HepG2 (cell line): ENCODE measurements around the gene C17orf58. TPM values are rescaled to one million over a fixed set of nuclear protein-coding genes. Genes with fewer than 3 reads are reported as not detected.

ENCODE experiments used
- ATF4 ChIP-seq, 2 experiments: fragments of 450-650 bp in 1 of 2; sonication (generic) in 1 of 2; formaldehyde crosslinking; IDR thresholded peaks; 2 replicates each; pipeline versions ENCODE4 v1.5.0 to v1.8.0; 2020 to 2022; ENCODE audit warnings: mild to moderate bottlenecking in 1 of 2, missing genetic modification reagents in 1 of 2
- CSRNP2 ChIP-seq: sonication (generic); formaldehyde crosslinking; conservative IDR thresholded peaks from 2 replicates; pipeline ENCODE4 v1.8.0; 2022; ENCODE audit warnings: low read depth, missing genetic modification reagents
- FIP1L1 ChIP-seq: fragments of 200-400 bp; formaldehyde crosslinking; IDR thresholded peaks from 2 replicates; pipeline ENCODE4 v1.6.1; 2018; ENCODE audit warnings: low read depth, mild to moderate bottlenecking, low read length, moderate library complexity, borderline replicate concordance; ENCODE audit not compliant: insufficient read depth
- FOXO1 ChIP-seq: sonication (generic); formaldehyde crosslinking; IDR thresholded peaks from 2 replicates; pipeline ENCODE4 v1.4.0; 2020; ENCODE audit warnings: missing genetic modification reagents
- GABPA ChIP-seq, 2 experiments: IDR thresholded peaks; 2 replicates each; pipeline ENCODE4 v1.6.1; 2011 to 2016; ENCODE audit warnings: low read depth in 2 of 2, low read length in 1 of 2, missing biosample characterization in 1 of 2, missing genetic modification characterization in 1 of 2
- IKZF1 ChIP-seq: fragments of 450-650 bp; IDR thresholded peaks from 2 replicates; pipeline ENCODE4 v1.7.1; 2016
- NR2F2 ChIP-seq: IDR thresholded peaks from 2 replicates; pipeline ENCODE4 v1.6.1; 2012; ENCODE audit warnings: low read depth, inconsistent platforms, borderline replicate concordance
- PHF21A ChIP-seq: sonication (generic); formaldehyde crosslinking; IDR thresholded peaks from 2 replicates; pipeline ENCODE4 v1.5.0; 2020; ENCODE audit warnings: mild to moderate bottlenecking, missing genetic modification reagents
- PLRG1 ChIP-seq: fragments of 450-650 bp; conservative IDR thresholded peaks from 2 replicates; pipeline ENCODE4 v1.6.1; 2016
- RXRB ChIP-seq: IDR thresholded peaks from 2 replicates; pipeline ENCODE4 v1.6.1; 2016; ENCODE audit warnings: borderline replicate concordance, missing genetic modification reagents, missing compliant biosample characterization
- SCMH1 ChIP-seq: sonication (generic); formaldehyde crosslinking; IDR thresholded peaks from 2 replicates; pipeline ENCODE4 v1.9.0; 2021; ENCODE audit warnings: missing genetic modification reagents, mild to moderate bottlenecking, borderline replicate concordance
- ZNF343 ChIP-seq: sonication (generic); formaldehyde crosslinking; IDR thresholded peaks from 2 replicates; pipeline ENCODE4 v1.4.0; 2020; ENCODE audit warnings: mild to moderate bottlenecking, missing genetic modification reagents
- ZNF687 ChIP-seq: sonication (generic); formaldehyde crosslinking; IDR thresholded peaks from 2 replicates; pipeline ENCODE4 v1.5.1; 2020; ENCODE audit warnings: mild to moderate bottlenecking, missing genetic modification reagents, moderate library complexity
- polyA plus RNA-seq, 8 experiments: library from polyadenylated mRNA; depleted of rRNA in 3 of 8; stranded (reverse) in 7 of 8; unstranded in 1 of 8; fragments of >200 nt; fragmentation: Illumina TruSeq in 4 of 8; extraction: Trizol in 4 of 8; gene quantifications; 2 replicates each; pipeline versions ENCODE4 v1.2.1 to v1.2.3, GENCODE V29; 2011 to 2016; ENCODE audit warnings: low read depth in 4 of 8, missing spikeins in 1 of 8, mixed read lengths in 1 of 8; ENCODE audit not compliant: insufficient read depth in 1 of 8
- total RNA-seq, 5 experiments: library from RNA; depleted of rRNA; stranded (reverse); fragments of >200 nt; fragmentation: Illumina TruSeq; extraction: Trizol; gene quantifications; 2 replicates each; pipeline ENCODE4 v1.2.3, GENCODE V29; 2016; ENCODE audit warnings: low read depth in 1 of 5
- TF ChIP-seq, protein P1 (sequence below): sonication (generic); formaldehyde crosslinking; IDR thresholded peaks from 2 replicates; pipeline ENCODE4 v1.5.0; 2020; ENCODE audit warnings: missing genetic modification reagents
- TF ChIP-seq, protein P2 (sequence below): IDR thresholded peaks from 2 replicates; pipeline ENCODE4 v1.6.1; 2016; ENCODE audit warnings: missing biosample characterization, missing genetic modification reagents, low read depth
- TF ChIP-seq, protein P3 (sequence below): sonication (generic); formaldehyde crosslinking; IDR thresholded peaks from 2 replicates; pipeline ENCODE4 v1.8.0; 2022; ENCODE audit warnings: mild to moderate bottlenecking, missing genetic modification reagents, borderline replicate concordance

Gene C17orf58
- total and polyA plus RNA-seq, 2 of the 13 experiments (the other 11 are each of a cell fraction or from before 2014, with no cell fraction given), result 15.6 to 15.8 TPM

DNA sequence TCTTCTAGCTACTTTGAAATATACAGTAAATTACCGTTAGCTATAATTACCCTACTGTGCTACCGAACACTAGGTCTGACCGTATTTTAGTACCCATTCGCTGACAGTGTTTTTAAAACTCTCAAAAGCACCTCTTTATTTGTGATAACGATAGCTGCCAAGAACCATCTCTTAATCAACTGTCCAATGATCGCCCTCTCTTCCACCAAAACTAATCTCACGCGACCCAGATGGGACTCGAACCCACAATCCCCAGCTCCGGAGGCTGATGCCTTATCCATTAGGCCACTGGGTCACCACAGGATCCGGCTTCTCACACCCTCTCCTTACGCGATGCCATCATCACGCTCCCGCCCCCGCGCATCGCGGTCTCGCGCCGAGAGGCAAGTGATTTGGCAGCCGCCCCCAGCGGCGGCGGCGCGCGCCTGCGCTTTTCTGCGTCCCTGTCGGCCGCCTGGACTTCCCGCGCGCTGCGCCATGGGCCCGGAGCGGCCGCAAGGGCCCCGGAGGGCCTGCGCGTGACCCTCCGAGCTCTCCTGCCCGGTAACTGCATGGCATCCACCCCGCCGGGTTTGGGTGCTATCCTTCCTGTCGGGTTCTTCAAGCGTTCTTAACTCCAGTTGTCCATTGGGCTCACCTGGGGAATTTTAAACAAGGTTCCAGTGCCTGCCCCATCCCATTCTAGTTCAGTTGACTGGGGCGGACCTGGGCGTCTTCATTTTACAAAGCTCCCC lies 23.6 kb upstream of the C17orf58 start (continued):
- TF ChIP-seq ZNF687 (peak; percentile 99), NR2F2 (peak; percentile 82; the same call in 1 of the 2 replicates), FOXO1 (CRISPR knock-in tag) (peak; percentile 84), PHF21A (CRISPR knock-in tag) (peak; percentile 98), SCMH1 (no peak), RXRB (CRISPR knock-in tag) (peak; percentile 91), FIP1L1 (peak; percentile 83; the same call in 1 of the 2 replicates), PLRG1 (no peak), GABPA (IDR thresholded peaks at IDR 0.05; ENCODE audit: low read depth, low read length) (no peak), GABPA (CRISPR knock-in tag; IDR thresholded peaks at IDR 0.05; ENCODE audit: low read depth) (peak; percentile 59), IKZF1 (no peak), CSRNP2 (CRISPR knock-in tag) (peak; percentile 84), ZNF343 (peak; percentile 90; the same call in 1 of the 2 replicates), ATF4 (CRISPR knock-in tag; IDR thresholded peaks at IDR 0.05) (peak in 1 of 2 experiments; percentile 88; a peak in 2 of 4 replicates)
- TF ChIP-seq, protein P1, sequence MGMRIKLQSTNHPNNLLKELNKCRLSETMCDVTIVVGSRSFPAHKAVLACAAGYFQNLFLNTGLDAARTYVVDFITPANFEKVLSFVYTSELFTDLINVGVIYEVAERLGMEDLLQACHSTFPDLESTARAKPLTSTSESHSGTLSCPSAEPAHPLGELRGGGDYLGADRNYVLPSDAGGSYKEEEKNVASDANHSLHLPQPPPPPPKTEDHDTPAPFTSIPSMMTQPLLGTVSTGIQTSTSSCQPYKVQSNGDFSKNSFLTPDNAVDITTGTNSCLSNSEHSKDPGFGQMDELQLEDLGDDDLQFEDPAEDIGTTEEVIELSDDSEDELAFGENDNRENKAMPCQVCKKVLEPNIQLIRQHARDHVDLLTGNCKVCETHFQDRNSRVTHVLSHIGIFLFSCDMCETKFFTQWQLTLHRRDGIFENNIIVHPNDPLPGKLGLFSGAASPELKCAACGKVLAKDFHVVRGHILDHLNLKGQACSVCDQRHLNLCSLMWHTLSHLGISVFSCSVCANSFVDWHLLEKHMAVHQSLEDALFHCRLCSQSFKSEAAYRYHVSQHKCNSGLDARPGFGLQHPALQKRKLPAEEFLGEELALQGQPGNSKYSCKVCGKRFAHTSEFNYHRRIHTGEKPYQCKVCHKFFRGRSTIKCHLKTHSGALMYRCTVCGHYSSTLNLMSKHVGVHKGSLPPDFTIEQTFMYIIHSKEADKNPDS (CRISPR knock-in tag), result peak; percentile 97
- TF ChIP-seq, protein P2, sequence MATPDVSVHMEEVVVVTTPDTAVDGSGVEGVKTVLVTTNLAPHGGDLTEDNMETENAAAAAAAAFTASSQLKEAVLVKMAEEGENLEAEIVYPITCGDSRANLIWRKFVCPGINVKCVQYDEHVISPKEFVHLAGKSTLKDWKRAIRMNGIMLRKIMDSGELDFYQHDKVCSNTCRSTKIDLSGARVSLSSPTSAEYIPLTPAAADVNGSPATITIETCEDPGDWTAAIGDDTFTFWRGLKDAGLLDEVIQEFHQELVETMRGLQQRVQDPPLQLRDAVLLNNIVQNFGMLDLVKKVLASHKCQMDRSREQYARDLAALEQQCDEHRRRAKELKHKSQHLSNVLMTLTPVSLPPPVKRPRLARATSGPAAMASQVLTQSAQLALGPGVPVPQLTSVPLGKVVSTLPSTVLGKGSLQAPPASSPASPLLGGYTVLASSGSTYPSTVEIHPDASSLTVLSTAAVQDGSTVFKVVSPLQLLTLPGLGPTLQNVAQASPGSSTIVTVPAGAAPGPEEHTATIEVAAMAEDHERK (CRISPR knock-in tag), result peak; percentile 63
- TF ChIP-seq, protein P3, sequence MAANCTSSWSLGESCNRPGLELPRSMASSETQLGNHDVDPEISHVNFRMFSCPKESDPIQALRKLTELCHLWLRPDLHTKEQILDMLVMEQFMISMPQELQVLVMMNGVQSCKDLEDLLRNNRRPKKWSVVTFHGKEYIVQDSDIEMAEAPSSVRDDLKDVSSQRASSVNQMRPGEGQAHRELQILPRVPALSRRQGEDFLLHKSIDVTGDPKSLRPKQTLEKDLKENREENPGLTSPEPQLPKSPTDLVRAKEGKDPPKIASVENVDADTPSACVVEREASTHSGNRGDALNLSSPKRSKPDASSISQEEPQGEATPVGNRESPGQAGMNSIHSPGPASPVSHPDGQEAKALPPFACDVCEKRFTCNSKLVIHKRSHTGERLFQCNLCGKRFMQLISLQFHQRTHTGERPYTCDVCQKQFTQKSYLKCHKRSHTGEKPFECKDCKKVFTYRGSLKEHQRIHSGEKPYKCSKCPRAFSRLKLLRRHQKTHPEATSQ (CRISPR knock-in tag), result peak; percentile 75; the same call in 1 of the 2 replicates
